Articular chondrocyte of knee joint (primary cell): ENCODE results near the gene HSD11B1L. TPM values are rescaled to one million over a fixed set of nuclear protein-coding genes. Genes with fewer than 3 reads are reported as not detected.

Experiments used
- total RNA-seq: library from RNA; depleted of rRNA; stranded (reverse); fragments of >200 nt; gene quantifications from 2 replicates; pipeline ENCODE4 v1.2.3, GENCODE V29; 2012

Gene HSD11B1L
- total RNA-seq: 8.4 and 9.2 TPM in 2 replicates

GRCh38 chr19:5680437-5681368 is at the start of gene HSD11B1L, which contains the start of gene MICOS13:
Gene HSD11B1L, plus strand, starts transcription at chr19:5681027. Its CDS starts 3,806 bp downstream, at chr19:5684833.
Gene MICOS13, minus strand, starts transcription at chr19:5680516. Its CDS starts 30 bp downstream, at chr19:5680486.

DNA sequence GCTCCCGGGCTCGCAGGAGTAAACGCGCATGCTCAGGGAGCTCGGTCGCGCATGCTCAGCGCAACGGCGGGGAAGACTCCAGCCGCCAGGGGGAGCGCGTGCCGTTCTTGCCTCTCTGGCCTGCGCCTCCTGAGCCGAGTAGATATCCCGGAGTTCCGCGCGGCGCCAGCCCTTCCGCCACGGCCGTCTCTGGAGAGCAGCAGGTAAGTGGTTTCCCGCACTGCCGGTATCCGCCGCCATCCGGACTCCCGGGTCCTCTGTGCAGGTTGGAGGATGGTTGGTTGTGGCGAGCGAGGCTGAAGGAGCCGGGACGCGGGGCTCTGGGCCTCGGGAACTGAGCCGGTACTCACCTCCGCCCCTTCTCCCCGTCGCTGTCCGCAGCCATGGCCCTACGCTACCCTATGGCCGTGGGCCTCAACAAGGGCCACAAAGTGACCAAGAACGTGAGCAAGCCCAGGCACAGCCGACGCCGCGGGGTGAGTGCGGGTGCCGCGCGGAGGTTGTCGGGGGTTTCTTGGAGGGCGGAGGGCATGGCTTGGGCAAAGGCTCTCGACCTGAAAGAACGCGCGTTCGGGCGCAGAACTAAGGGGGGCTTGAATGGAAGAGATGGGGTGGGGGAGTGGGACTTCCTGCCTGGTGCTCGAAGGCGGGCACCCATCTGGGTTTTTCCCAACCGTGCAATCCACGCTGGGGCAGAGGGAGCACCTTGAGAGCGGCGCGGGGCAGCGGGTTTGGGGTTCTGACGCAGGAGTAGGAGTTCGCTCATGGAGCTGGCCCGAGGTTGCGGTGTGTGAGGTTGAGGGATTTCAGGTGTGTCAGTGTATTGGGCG is 9.5 kb downstream of the HSD11B1L start, which contains the start of gene RPL36:
Gene RPL36 (plus strand): TSS at position 171 of the 830 bp plus-strand sequence. CDS start 213 bp downstream, at position 384.

DNA sequence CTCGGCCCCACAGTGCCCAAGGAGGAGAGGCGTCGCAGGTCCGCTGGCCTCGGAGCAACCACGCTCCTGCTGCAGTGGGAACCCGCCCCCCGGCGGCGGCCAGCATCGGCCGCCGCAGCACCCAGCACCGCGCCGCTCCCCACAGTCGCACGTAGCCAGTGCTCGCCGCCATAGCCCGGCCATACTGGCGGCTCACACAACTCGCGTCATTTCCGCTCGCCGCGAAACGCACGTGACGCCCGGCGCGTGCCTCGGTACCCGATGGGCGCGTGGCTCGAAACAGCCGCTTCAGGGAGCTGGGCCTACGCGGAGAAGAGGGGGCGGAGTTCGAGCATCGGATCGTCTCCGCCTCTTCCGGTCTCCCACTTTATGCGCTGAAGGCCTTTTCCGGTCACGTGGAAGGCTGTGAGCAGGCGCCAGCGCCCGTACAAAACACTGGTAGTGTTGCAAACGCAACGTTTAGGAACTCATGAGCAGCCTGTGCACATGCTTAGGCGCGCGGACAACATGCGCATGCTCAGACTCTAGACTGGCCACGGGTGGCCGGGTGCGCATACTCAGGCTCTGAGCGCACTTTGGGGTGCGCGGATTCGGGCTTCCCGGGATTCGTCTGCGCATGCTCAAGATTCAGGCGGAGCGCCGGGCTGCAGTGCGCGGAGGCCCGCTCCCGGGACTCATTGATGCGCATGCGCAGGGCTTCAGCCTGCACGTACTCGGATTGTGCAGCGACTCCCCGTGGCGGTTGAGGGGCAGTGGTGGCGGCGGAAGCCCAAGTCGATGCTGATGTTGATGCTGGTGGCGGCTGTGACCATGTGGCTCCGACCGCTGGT is 39.3 kb downstream of the HSD11B1L start, which contains the start of the genes CATSPERD and LONP1:
Gene CATSPERD (plus strand): TSS at position 677 of the 830 bp plus-strand sequence. CDS start 101 bp downstream, at position 778.
Gene LONP1 (minus strand): TSS at position 186 of the 830 bp plus-strand sequence. CDS start 14 bp downstream, at position 172.

Other genes starting within 250 kb of the HSD11B1L start
- gene ZNRF4, start 225.6 kb upstream of the HSD11B1L start, total RNA-seq: not detected in 2 replicates
- gene TINCR, start 113.1 kb upstream of the HSD11B1L start, total RNA-seq: 0.32 TPM in 1 of 2 replicates, not detected in the other
- 33.6 and 44.4 TPM in 2 replicates for gene SAFB2, start 58.3 kb upstream of the HSD11B1L start, total RNA-seq
- 47.7 and 49.8 TPM in 2 replicates for gene SAFB, start 57.9 kb upstream of the HSD11B1L start, total RNA-seq
- gene MICOS13, start 511 bp upstream of the HSD11B1L start, total RNA-seq: 20.0 and 22.2 TPM in 2 replicates
- 187 and 273 TPM in 2 replicates for gene RPL36, start 9.3 kb downstream of the HSD11B1L start, total RNA-seq
- gene LONP1, start 39.1 kb downstream of the HSD11B1L start, total RNA-seq: 49.0 and 70.6 TPM in 2 replicates
- not detected in 2 replicates for gene CATSPERD, start 39.6 kb downstream of the HSD11B1L start, total RNA-seq
- 0.11 and 0.39 TPM in 2 replicates for gene PRR22, start 103.7 kb downstream of the HSD11B1L start, total RNA-seq
- 18.7 and 23.8 TPM in 2 replicates for gene DUS3L, start 110.1 kb downstream of the HSD11B1L start, total RNA-seq
- gene NRTN, start 124.0 kb downstream of the HSD11B1L start, total RNA-seq: 0.13 TPM in 1 of 2 replicates, not detected in the other
- not detected in 2 replicates for gene FUT6, start 158.7 kb downstream of the HSD11B1L start, total RNA-seq
- gene FUT3, start 170.4 kb downstream of the HSD11B1L start, total RNA-seq: not detected in 2 replicates
- not detected in 2 replicates for gene FUT5, start 189.5 kb downstream of the HSD11B1L start, total RNA-seq
- 158 and 217 TPM in 2 replicates for gene NDUFA11, start 222.8 kb downstream of the HSD11B1L start, total RNA-seq
- gene VMAC, start 223.8 kb downstream of the HSD11B1L start, total RNA-seq: 6.4 and 6.5 TPM in 2 replicates
- 23.3 and 28.1 TPM in 2 replicates for gene CAPS, start 233.2 kb downstream of the HSD11B1L start, total RNA-seq